HCT116 (cell line): Measurements from ENCODE around the gene HSD3B2. TPM values are rescaled to one million over a fixed set of nuclear protein-coding genes. Genes with fewer than 3 reads are reported as not detected.

Source experiments
- ATAC-seq: fragments of 200-7000 bp; cut with Tn5 transposase; 2 replicates; pipeline ENCODE4 v1.9.1; 2020; ENCODE audit warnings: mild to moderate bottlenecking, moderate library complexity
- BruUV-seq: library from RNA; stranded (reverse); fragments of 400-500 nt; replicated peaks from 2 replicates; lab custom pipeline; 2021; lab: Mats Ljungman, UMichigan
- CTCF ChIA-PET: fragments of 300-600 bp; sonication (Branson Sonifier 250); formaldehyde crosslinking; loops from one replicate; lab custom pipeline; 2021; ENCODE audit warnings: antibody characterized with exemption; lab: Charles Lee
- POLR2A ChIA-PET: fragments of 300-600, 350-600 bp; sonication (Branson Sonifier 250); formaldehyde crosslinking; loops from one replicate; lab custom pipeline; 2021; ENCODE audit warnings: antibody characterized with exemption; lab: Charles Lee
- RAD21 ChIA-PET, 2 experiments: fragments of 300-600 bp; sonication (Branson Sonifier 250); formaldehyde crosslinking; loops; one replicate each; lab custom pipeline; 2023; ENCODE audit warnings: low total read pairs in 2 of 2; ENCODE audit not compliant: uncharacterized antibody in 2 of 2, unreplicated experiment in 2 of 2, low non-redundant PET in 1 of 2; lab: Charles Lee
- DNase-seq: peaks from one replicate; pipeline ENCODE4 v3.0.0-alpha.2; 2010; ENCODE audit warnings: low read depth, low spot score
- H2AFZ ChIP-seq: fragments of 200-600 bp; shearing (Covaris generic), sonication (generic); 2 replicates; pipeline ENCODE4 v1.6.1; 2017; ENCODE audit warnings: low read depth, mixed run types, mixed read lengths, antibody characterized with exemption, low read length; ENCODE audit not compliant: poor library complexity, severe bottlenecking
- H3K27ac ChIP-seq: 2 replicates; pipeline ENCODE4 v1.5.1; 2012; ENCODE audit warnings: low read depth, low read length
- H3K27me3 ChIP-seq: fragments of 200-600 bp; sonication (generic); 2 replicates; pipeline ENCODE4 v1.6.1; 2016; ENCODE audit warnings: mixed run types, low read length, mixed read lengths; ENCODE audit not compliant: insufficient read depth
- H3K36me3 ChIP-seq, 2 experiments: fragments of 200-500 bp in 1 of 2; fragments of 200-600 bp in 1 of 2; sonication (Bioruptor generic) in 1 of 2; sonication (generic) in 1 of 2; 2 replicates each; pipeline versions ENCODE4 v1.5.1 to v1.6.1; 2014 to 2016; ENCODE audit warnings: low read length in 2 of 2, inconsistent platforms in 1 of 2, mixed read lengths in 1 of 2, mixed run types in 1 of 2; ENCODE audit not compliant: insufficient read depth in 2 of 2, control insufficient read depth in 1 of 2
- H3K4me1 ChIP-seq, 2 experiments: fragments of 200-600 bp in 1 of 2; sonication (generic) in 1 of 2; 2 replicates each; pipeline versions ENCODE4 v1.5.1 to v1.6.1; 2012 to 2017; ENCODE audit warnings: low read length in 2 of 2, inconsistent platforms in 1 of 2, mild to moderate bottlenecking in 1 of 2, mixed read lengths in 1 of 2, mixed run types in 1 of 2, moderate library complexity in 1 of 2; ENCODE audit not compliant: insufficient read depth in 2 of 2, control insufficient read depth in 1 of 2
- H3K4me2 ChIP-seq: fragments of 200-600 bp; sonication (generic); 2 replicates; pipeline ENCODE4 v1.6.1; 2017; ENCODE audit warnings: mixed run types, low read length, mixed read lengths
- H3K4me3 ChIP-seq, 2 experiments: fragments of 200-600 bp in 1 of 2; sonication (generic) in 1 of 2; replicated peaks in 1 of 2; 2 replicates each; pipeline ENCODE4 v1.5.1; 2011 to 2016; ENCODE audit warnings: low read length in 2 of 2, control low read depth in 1 of 2, low read depth in 1 of 2, mild to moderate bottlenecking in 1 of 2, mixed read lengths in 1 of 2, mixed run types in 1 of 2
- H3K79me2 ChIP-seq: fragments of 200-600 bp; sonication (generic); 2 replicates; pipeline ENCODE4 v1.6.1; 2017; ENCODE audit warnings: mild to moderate bottlenecking, mixed run types, low read length, moderate library complexity, mixed read lengths; ENCODE audit not compliant: insufficient read depth
- H3K9ac ChIP-seq: fragments of 200-600 bp; sonication (generic); 2 replicates; pipeline ENCODE4 v1.6.1; 2016; ENCODE audit warnings: low read length, mixed read lengths
- H3K9me2 ChIP-seq: fragments of 200-600 bp; sonication (generic), shearing (Covaris generic); 2 replicates; pipeline ENCODE4 v1.6.1; 2017; ENCODE audit warnings: mixed run types, mild to moderate bottlenecking, moderate library complexity; ENCODE audit not compliant: insufficient read depth
- H3K9me3 ChIP-seq, 2 experiments: fragments of 200-500 bp in 1 of 2; fragments of 200-600 bp in 1 of 2; sonication (Bioruptor generic) in 1 of 2; sonication (generic) in 1 of 2; 2 replicates each; pipeline ENCODE4 v1.6.1; 2014 to 2017; ENCODE audit warnings: low read length in 2 of 2, mixed read lengths in 2 of 2, inconsistent platforms in 1 of 2, low read depth in 1 of 2, mild to moderate bottlenecking in 1 of 2, mixed run types in 1 of 2, moderate library complexity in 1 of 2; ENCODE audit not compliant: control insufficient read depth in 1 of 2, insufficient read depth in 1 of 2
- H4K20me1 ChIP-seq: fragments of 200-600 bp; sonication (generic), shearing (Covaris generic); 2 replicates; pipeline ENCODE4 v1.6.1; 2017; ENCODE audit warnings: mixed run types, mild to moderate bottlenecking, moderate library complexity; ENCODE audit not compliant: insufficient read depth
- CBX3 ChIP-seq: IDR thresholded peaks from 2 replicates; pipeline ENCODE4 v1.6.1; 2012; ENCODE audit warnings: low read depth
- CEBPB ChIP-seq: IDR thresholded peaks from 2 replicates; pipeline ENCODE4 v1.6.1; 2012; ENCODE audit warnings: low read depth
- EGR1 ChIP-seq: IDR thresholded peaks from 2 replicates; pipeline ENCODE4 v1.6.1; 2012; ENCODE audit warnings: low read depth
- ELF1 ChIP-seq: IDR thresholded peaks from 2 replicates; pipeline ENCODE4 v1.6.1; 2012; ENCODE audit warnings: low read depth, borderline replicate concordance
- EZH2phosphoT487 ChIP-seq: fragments of 200-600 bp; IDR thresholded peaks from 2 replicates; pipeline ENCODE4 v1.6.1; 2018; ENCODE audit warnings: antibody characterized with exemption, borderline replicate concordance
- JUND ChIP-seq: IDR thresholded peaks from 2 replicates; pipeline ENCODE4 v1.6.1; 2012
- POLR2AphosphoS5 ChIP-seq: IDR thresholded peaks from 2 replicates; pipeline ENCODE4 v1.6.1; 2011; ENCODE audit warnings: mild to moderate bottlenecking, low read depth, low read length, moderate library complexity
- RAD21 ChIP-seq: IDR thresholded peaks from 2 replicates; pipeline ENCODE4 v1.6.1; 2012; ENCODE audit warnings: low read depth, mild to moderate bottlenecking
- SIN3A ChIP-seq: IDR thresholded peaks from 2 replicates; pipeline ENCODE4 v1.6.1; 2012; ENCODE audit warnings: low read depth
- YY1 ChIP-seq: IDR thresholded peaks from 2 replicates; pipeline ENCODE4 v1.6.1; 2011; ENCODE audit warnings: low read length, low read depth, moderate library complexity, mild to moderate bottlenecking; ENCODE audit not compliant: insufficient replicate concordance; ENCODE audit errors: extremely low read depth
- ZFX ChIP-seq: fragments of 450-650 bp; IDR thresholded peaks from 2 replicates; pipeline ENCODE4 v1.6.1; 2017
- ZNF274 ChIP-seq: fragments of 200-500 bp; sonication (Bioruptor generic); IDR thresholded peaks from 2 replicates; pipeline ENCODE4 v1.6.1; 2014; ENCODE audit warnings: mild to moderate bottlenecking, low read depth, low read length, inconsistent platforms
- intact Hi-C: fragments of 100-400 bp; cut with micrococcal nuclease; formaldehyde crosslinking; loops from 2 replicates; pipeline ENCODE4 v1.10.0; 2022
- total RNA-seq: library from RNA; stranded (reverse); gene quantifications from one replicate; pipeline ENCODE4 v1.2.1, GENCODE V29; 2021; ENCODE audit not compliant: unreplicated experiment
- TF ChIP-seq, protein P1 (sequence below): IDR thresholded peaks from 2 replicates; pipeline ENCODE4 v1.6.1; 2012
- TF ChIP-seq, protein P2 (sequence below): IDR thresholded peaks from 2 replicates; pipeline ENCODE4 v1.6.1; 2011; ENCODE audit warnings: mild to moderate bottlenecking, low read length, moderate library complexity; ENCODE audit not compliant: insufficient replicate concordance; ENCODE audit errors: extremely low read depth

HSD3B2 gene
- total RNA-seq, 1 experiment from 2014 or later: 1.4 TPM

DNA sequence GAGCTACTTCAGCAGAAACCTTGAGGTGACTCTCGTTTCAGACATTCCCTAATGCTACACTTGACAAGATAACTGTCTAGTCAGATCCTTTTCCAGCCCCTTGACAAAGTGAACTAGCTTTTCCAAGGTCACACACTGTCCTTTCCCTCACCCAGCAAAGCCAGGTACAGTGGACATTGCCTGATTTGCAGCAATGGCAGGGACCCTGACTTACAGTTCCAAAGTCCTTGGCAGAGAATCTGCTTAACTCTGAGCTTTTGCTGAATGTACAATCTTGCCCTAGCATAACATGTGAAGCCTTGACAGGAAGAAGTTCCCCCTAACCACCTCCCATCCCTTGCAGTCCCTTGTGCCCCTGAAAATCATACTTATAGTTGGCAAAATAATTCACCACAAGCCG is 37.1 kb downstream of the HSD3B2 start:
- no peak for DNase-seq
- H4K20me1 ChIP-seq: no peaks in the 10 kb centered on the region
- H3K27ac ChIP-seq: no peak overlapping the region
- TF ChIP-seq ELF1 (no peak), EGR1 (no peak), YY1 (no peak), EZH2phosphoT487 (no peak), SIN3A (no peak), RAD21 (no peak), POLR2AphosphoS5 (no peak), CBX3 (no peak)
- TF ChIP-seq, protein P1, sequence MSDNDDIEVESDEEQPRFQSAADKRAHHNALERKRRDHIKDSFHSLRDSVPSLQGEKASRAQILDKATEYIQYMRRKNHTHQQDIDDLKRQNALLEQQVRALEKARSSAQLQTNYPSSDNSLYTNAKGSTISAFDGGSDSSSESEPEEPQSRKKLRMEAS: no peak
- no peak overlapping the region for H2AFZ ChIP-seq
- CTCF ChIA-PET: no interaction called here
- intact Hi-C loops: no loop called here
- no peak overlapping the region for H3K4me3 ChIP-seq
- no peaks in the 10 kb centered on the region for H3K36me3 ChIP-seq
- no peak for ATAC-seq
- H3K9me3 ChIP-seq: no peaks in the 10 kb centered on the region
- H3K9me2 ChIP-seq: no peaks in the 10 kb centered on the region
- 0 out of 2 replicates have a peak, but pooled peaks cover under 1% of the 10 kb centered on the region for H3K27me3 ChIP-seq
- no peak overlapping the region for H3K9ac ChIP-seq
- POLR2A ChIA-PET: no interaction called here
- H3K4me1 ChIP-seq: no peaks in the 10 kb centered on the region
- RAD21 ChIA-PET: no interaction called here
- BruUV-seq: no TSS peak
- no peak overlapping the region for H3K4me2 ChIP-seq
- H3K79me2 ChIP-seq: no peaks in the 10 kb centered on the region

DNA sequence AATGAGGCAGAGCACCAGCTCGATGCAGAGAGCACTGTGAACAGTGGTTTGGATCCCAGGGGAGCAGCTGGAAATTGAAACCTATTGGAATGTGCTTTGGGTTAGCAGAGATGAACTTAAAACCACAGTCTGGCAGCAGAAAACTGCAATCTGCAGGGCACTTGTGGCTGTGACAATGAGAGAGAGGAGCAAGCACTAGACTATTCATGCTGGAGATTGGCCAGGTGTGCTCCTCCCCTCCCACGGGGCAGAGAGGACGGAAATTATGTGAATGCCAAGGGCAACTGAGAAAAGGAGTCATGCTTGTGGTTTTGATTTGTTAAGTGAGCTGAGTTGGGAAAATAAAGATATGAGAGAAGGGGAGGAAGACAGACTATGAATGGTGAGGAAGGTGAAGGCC is 38.1 kb downstream of the HSD3B2 start:
- ChIA-PET RAD21 (no interaction called here), POLR2A (no interaction called here), CTCF (no interaction called here)
- no peak for DNase-seq
- Histone ChIP-seq H2AFZ (no peak overlapping the region), H3K9ac (no peak overlapping the region), H3K4me1 (no peaks in the 10 kb centered on the region), H3K27ac (no peak overlapping the region), H3K4me2 (no peak overlapping the region), H3K27me3 (0 out of 2 replicates have a peak, but pooled peaks cover 5% of the 10 kb centered on the region), H3K36me3 (no peaks in the 10 kb centered on the region), H3K9me3 (no peaks in the 10 kb centered on the region), H3K9me2 (no peaks in the 10 kb centered on the region), H3K4me3 (no peak overlapping the region), H4K20me1 (no peaks in the 10 kb centered on the region), H3K79me2 (no peaks in the 10 kb centered on the region)
- intact Hi-C loops: no loop called here
- no TSS peak for BruUV-seq
- TF ChIP-seq JUND (no peak), CEBPB (no peak), ZNF274 (no peak), ZFX (no peak)
- TF ChIP-seq, protein P2, sequence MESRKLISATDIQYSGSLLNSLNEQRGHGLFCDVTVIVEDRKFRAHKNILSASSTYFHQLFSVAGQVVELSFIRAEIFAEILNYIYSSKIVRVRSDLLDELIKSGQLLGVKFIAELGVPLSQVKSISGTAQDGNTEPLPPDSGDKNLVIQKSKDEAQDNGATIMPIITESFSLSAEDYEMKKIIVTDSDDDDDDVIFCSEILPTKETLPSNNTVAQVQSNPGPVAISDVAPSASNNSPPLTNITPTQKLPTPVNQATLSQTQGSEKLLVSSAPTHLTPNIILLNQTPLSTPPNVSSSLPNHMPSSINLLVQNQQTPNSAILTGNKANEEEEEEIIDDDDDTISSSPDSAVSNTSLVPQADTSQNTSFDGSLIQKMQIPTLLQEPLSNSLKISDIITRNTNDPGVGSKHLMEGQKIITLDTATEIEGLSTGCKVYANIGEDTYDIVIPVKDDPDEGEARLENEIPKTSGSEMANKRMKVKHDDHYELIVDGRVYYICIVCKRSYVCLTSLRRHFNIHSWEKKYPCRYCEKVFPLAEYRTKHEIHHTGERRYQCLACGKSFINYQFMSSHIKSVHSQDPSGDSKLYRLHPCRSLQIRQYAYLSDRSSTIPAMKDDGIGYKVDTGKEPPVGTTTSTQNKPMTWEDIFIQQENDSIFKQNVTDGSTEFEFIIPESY: no peak
- no peak for ATAC-seq
